CD14-positive monocyte (primary cell): Measurements from ENCODE around the gene PRELID3B. TPM values are rescaled to one million over a fixed set of nuclear protein-coding genes. Genes with fewer than 3 reads are reported as not detected.

ENCODE experiments used
- DNase-seq, 3 donors: peaks; one replicate each; pipeline ENCODE4 v3.0.0-alpha.2; 2011 to 2022
- H2AFZ ChIP-seq: 2 replicates; pipeline ENCODE4 v1.6.0; 2012; ENCODE audit warnings: mild to moderate bottlenecking, low read depth, low read length, inconsistent platforms; ENCODE audit not compliant: insufficient read depth, poor library complexity, severe bottlenecking
- H3K27ac ChIP-seq, 2 donors: 1 replicate in 1 of 2; 2 replicates in 1 of 2; pipeline ENCODE4 v1.5.1; 2012 to 2013; ENCODE audit warnings: low read length in 2 of 2, control low read depth in 1 of 2, inconsistent platforms in 1 of 2, low read depth in 1 of 2, mild to moderate bottlenecking in 1 of 2
- H3K27me3 ChIP-seq, 2 donors: one replicate each; pipeline versions ENCODE4 v1.6.0 to v1.6.1; 2011 to 2013; ENCODE audit warnings: low read length in 2 of 2; ENCODE audit not compliant: control insufficient read depth in 2 of 2, insufficient read depth in 2 of 2
- H3K36me3 ChIP-seq, 2 donors: replicated peaks in 1 of 2; 1 replicate in 1 of 2; 2 replicates in 1 of 2; pipeline versions ENCODE4 v1.5.1 to v1.6.1; 2012 to 2013; ENCODE audit warnings: low read length in 2 of 2, control low read depth in 1 of 2, inconsistent platforms in 1 of 2, mild to moderate bottlenecking in 1 of 2; ENCODE audit not compliant: insufficient read depth in 2 of 2, control insufficient read depth in 1 of 2
- H3K4me1 ChIP-seq, 2 donors: 1 replicate in 1 of 2; 2 replicates in 1 of 2; pipeline versions ENCODE4 v1.5.1 to v1.6.1; 2012 to 2013; ENCODE audit warnings: low read length in 2 of 2, control low read depth in 1 of 2, inconsistent platforms in 1 of 2, mild to moderate bottlenecking in 1 of 2, moderate library complexity in 1 of 2; ENCODE audit not compliant: insufficient read depth in 2 of 2, control insufficient read depth in 1 of 2
- H3K4me2 ChIP-seq: replicated peaks from 2 replicates; pipeline ENCODE3; 2012; ENCODE audit warnings: low read length, moderate library complexity, mild to moderate bottlenecking; ENCODE audit not compliant: poor library complexity, severe bottlenecking; ENCODE audit errors: extremely low read depth
- H3K4me3 ChIP-seq, 3 experiments: fragments of 200-600 bp in 1 of 3; sonication (generic) in 1 of 3; replicated peaks in 1 of 3; 1 replicate in 2 of 3; 2 replicates in 1 of 3; pipeline ENCODE4 v1.5.1; 2011 to 2013; ENCODE audit warnings: low read length in 3 of 3, mild to moderate bottlenecking in 3 of 3, control low read depth in 2 of 3, low read depth in 2 of 3, inconsistent platforms in 1 of 3, moderate library complexity in 1 of 3
- H3K79me2 ChIP-seq: 2 replicates; pipeline ENCODE4 v1.6.0; 2012; ENCODE audit warnings: mild to moderate bottlenecking, control low read depth, inconsistent platforms, low read length, moderate library complexity; ENCODE audit not compliant: insufficient read depth
- H3K9ac ChIP-seq: 2 replicates; pipeline ENCODE4 v1.6.0; 2017; ENCODE audit warnings: low read length, mild to moderate bottlenecking; ENCODE audit not compliant: insufficient read depth, poor library complexity, severe bottlenecking
- H3K9me3 ChIP-seq, 2 donors: replicated peaks in 1 of 2; 1 replicate in 1 of 2; 2 replicates in 1 of 2; pipeline versions ENCODE4 v1.5.1 to v1.6.1; 2012 to 2013; ENCODE audit warnings: low read length in 2 of 2, control low read depth in 1 of 2; ENCODE audit not compliant: control insufficient read depth in 1 of 2, insufficient read depth in 1 of 2
- H4K20me1 ChIP-seq: 2 replicates; pipeline ENCODE4 v1.6.0; 2012; ENCODE audit warnings: mild to moderate bottlenecking, low read length, control low read depth, moderate library complexity; ENCODE audit not compliant: insufficient read depth
- H3K27ac Mint-ChIP-seq, 7 donors: one replicate each; pipeline ENCODE4 v1.8.0; 2020; ENCODE audit warnings: mild to moderate bottlenecking in 7 of 7, mixed read lengths in 7 of 7, moderate library complexity in 6 of 7, inconsistent platforms in 2 of 7
- H3K27me3 Mint-ChIP-seq, 3 donors: one replicate each; pipeline ENCODE4 v1.8.0; 2021 to 2022; ENCODE audit warnings: low read depth in 3 of 3, mild to moderate bottlenecking in 3 of 3, mixed read lengths in 3 of 3, moderate library complexity in 3 of 3, inconsistent platforms in 1 of 3
- H3K36me3 Mint-ChIP-seq, 2 donors: one replicate each; pipeline ENCODE4 v1.8.0; 2020; ENCODE audit warnings: mixed read lengths in 2 of 2, inconsistent platforms in 1 of 2, mild to moderate bottlenecking in 1 of 2
- H3K4me1 Mint-ChIP-seq: one replicate; pipeline ENCODE4 v1.8.0; 2020; ENCODE audit warnings: mild to moderate bottlenecking, mixed read lengths
- H3K4me3 Mint-ChIP-seq, 2 donors: one replicate each; pipeline ENCODE4 v1.8.0; 2020; ENCODE audit warnings: mild to moderate bottlenecking in 2 of 2, mixed read lengths in 2 of 2, moderate library complexity in 1 of 2
- H3K9me3 Mint-ChIP-seq, 7 donors: one replicate each; pipeline ENCODE4 v1.8.0; 2020 to 2022; ENCODE audit warnings: mixed read lengths in 7 of 7, mild to moderate bottlenecking in 6 of 7, moderate library complexity in 6 of 7, inconsistent platforms in 2 of 7
- CTCF ChIP-seq: fragments of 200-600 bp; IDR thresholded peaks from one replicate; pipeline ENCODE4 v1.8.0; 2022; ENCODE audit warnings: antibody characterized with exemption, mild to moderate bottlenecking
- WGBS: methylation state at CpG from one replicate; pipeline ENCODE4 v1.1.5; 2013; ENCODE audit warnings: missing lambda C conversion rate; ENCODE audit not compliant: insufficient coverage; 5-methylcytosine and 5-hydroxymethylcytosine counted together
- intact Hi-C, 2 donors: fragments of 100-400 bp; cut with micrococcal nuclease; formaldehyde crosslinking; loops; one replicate each; pipeline versions ENCODE4 v1.15.0 to v1.15.1; 2023
- polyA plus RNA-seq, 3 donors: library from polyadenylated mRNA; depleted of rRNA in 1 of 3; unstranded in 2 of 3; stranded (reverse) in 1 of 3; fragments of 300-500 nt in 2 of 3; fragments of >200 nt in 1 of 3; fragmentation: Illumina TruSeq in 2 of 3; gene quantifications; 1 replicate in 2 of 3; 2 replicates in 1 of 3; pipeline ENCODE4 v1.2.3, GENCODE V29; 2012 to 2021

The PRELID3B gene
- polyA plus RNA-seq, 3 donors = 16.9 to 21.0 (median 20.1) TPM

GRCh38 chr20:59025086-59025485 is 17.5 kb downstream of the PRELID3B start:
- H3K27ac ChIP-seq = no peak overlapping the region
- peaks cover 89% of the 10 kb centered on the region for H4K20me1 ChIP-seq
- no peak for DNase-seq
- H3K27me3 ChIP-seq = no peaks in the 10 kb centered on the region
- peaks cover 9 to 17% of the 10 kb centered on the region in 2 donors for H3K4me1 ChIP-seq
- H3K4me2 ChIP-seq = no peak overlapping the region
- peaks cover 69 to 83% of the 10 kb centered on the region in 2 donors for H3K36me3 ChIP-seq
- Mint-ChIP-seq H3K27ac (no peak overlapping the region), H3K4me1 (peaks cover 31% of the 10 kb centered on the region), H3K27me3 (peaks cover 0 to 2% (median 0%) of the 10 kb centered on the region in 3 donors), H3K4me3 (no peak overlapping the region), H3K9me3 (no peaks in the 10 kb centered on the region), H3K36me3 (peaks cover 84 to 93% of the 10 kb centered on the region in 2 donors)
- H3K4me3 ChIP-seq = no peak overlapping the region
- peaks cover 63% of the 10 kb centered on the region for H3K79me2 ChIP-seq
- whole genome bisulfite sequencing = 100% methylated on average over 2 of the region's 2 CpGs
- H2AFZ ChIP-seq = no peak overlapping the region
- H3K9me3 ChIP-seq = no peaks in the 10 kb centered on the region
- H3K9ac ChIP-seq = no peak overlapping the region
- intact Hi-C loops = loop anchor here in 1 of 2 donors (5.0 kb wide), 1 partner anchor 33 kb away; no protein-coding TSS in a partner anchor
- TF ChIP-seq CTCF = no peak

GRCh38 chr20:59024111-59024530 is 18.5 kb downstream of the PRELID3B start:
- peaks cover 76 to 85% of the 10 kb centered on the region in 2 donors for H3K36me3 Mint-ChIP-seq

More at GRCh38 chr20:59024111-59024530, 18.5 kb downstream of the PRELID3B start:
- Mint-ChIP-seq H3K9me3 (no peaks in the 10 kb centered on the region), H3K4me3 (no peak overlapping the region), H3K27ac (peak overlapping the region in 1 of 7 donors; percentile 3), H3K27me3 (peaks cover 0 to 2% (median 0%) of the 10 kb centered on the region in 3 donors), H3K4me1 (peaks cover 27% of the 10 kb centered on the region)
- no peak overlapping the region for H3K27ac ChIP-seq
- H3K27me3 ChIP-seq = no peaks in the 10 kb centered on the region
- H3K9me3 ChIP-seq = no peaks in the 10 kb centered on the region
- intact Hi-C loops = no loop called here
- peaks cover 80% of the 10 kb centered on the region for H4K20me1 ChIP-seq
- peaks cover 5 to 7% of the 10 kb centered on the region in 2 donors for H3K4me1 ChIP-seq
- H3K36me3 ChIP-seq = peaks cover 60 to 77% of the 10 kb centered on the region in 2 donors
- no peak for DNase-seq
- no peak overlapping the region for H3K4me3 ChIP-seq
- 95% methylated on average over 24 of the region's 24 CpGs for WGBS
- no peak overlapping the region for H3K9ac ChIP-seq
- TF ChIP-seq CTCF = no peak
- no peak overlapping the region for H3K4me2 ChIP-seq
- H2AFZ ChIP-seq = no peak overlapping the region
- H3K79me2 ChIP-seq = peaks cover 53% of the 10 kb centered on the region
